Gastroesophageal sphincter (tissue), 4 donors: Measurements from ENCODE around the gene ZMAT5. TPM values are rescaled to one million over a fixed set of nuclear protein-coding genes. Genes with fewer than 3 reads are reported as not detected.
A peak's percentile ranks its signal among the peaks of the same experiment; 100 is the strongest.

Source experiments
- ATAC-seq: fragments of 150-250 bp; one replicate; pipeline ENCODE4 v1.9.1; 2016; ENCODE audit warnings: mild to moderate bottlenecking, moderate library complexity
- H3K27ac ChIP-seq, 4 donors: fragments of 200-600 bp; sonication (generic) in 3 of 4; 1 replicate in 3 of 4; 2 replicates in 1 of 4; pipeline ENCODE4 v1.5.1; 2016 to 2019
- H3K27me3 ChIP-seq: fragments of 200-600 bp; sonication (generic); one replicate; pipeline ENCODE4 v1.5.1; 2019
- H3K36me3 ChIP-seq, 2 donors: fragments of 200-600 bp; sonication (generic); one replicate each; pipeline ENCODE4 v1.5.1; 2019; ENCODE audit warnings: control low read depth in 1 of 2
- H3K4me1 ChIP-seq, 3 donors: fragments of 200-600 bp; sonication (generic); 1 replicate in 2 of 3; 2 replicates in 1 of 3; pipeline ENCODE4 v1.5.1; 2016 to 2019; ENCODE audit warnings: control low read depth in 2 of 3
- H3K4me3 ChIP-seq, 2 donors: fragments of 200-600 bp; sonication (generic); one replicate each; pipeline ENCODE4 v1.5.1; 2019; ENCODE audit warnings: mild to moderate bottlenecking in 1 of 2, moderate library complexity in 1 of 2
- H3K9me3 ChIP-seq, 3 donors: fragments of 200-600 bp; sonication (generic); one replicate each; pipeline ENCODE4 v1.5.1; 2017 to 2019; ENCODE audit warnings: control low read depth in 2 of 3
- CTCF ChIP-seq, 4 experiments: fragments of 200-600 bp in 2 of 4; fragments of 450-650 bp in 2 of 4; sonication (generic) in 1 of 4; IDR thresholded peaks; one replicate each; pipeline ENCODE4 v1.5.1; 2017 to 2019; ENCODE audit warnings: antibody characterized with exemption in 4 of 4, mild to moderate bottlenecking in 2 of 4, moderate library complexity in 2 of 4
- EP300 ChIP-seq: sonication (generic); formaldehyde crosslinking; IDR thresholded peaks from one replicate; pipeline ENCODE4 v1.6.1; 2017; ENCODE audit warnings: antibody characterized with exemption, mild to moderate bottlenecking
- POLR2A ChIP-seq, 2 donors: fragments of 450-650 bp; IDR thresholded peaks; one replicate each; pipeline ENCODE4 v1.6.1; 2017; ENCODE audit warnings: antibody characterized with exemption in 2 of 2, mild to moderate bottlenecking in 2 of 2, moderate library complexity in 1 of 2
- POLR2AphosphoS5 ChIP-seq: sonication (generic); formaldehyde crosslinking; IDR thresholded peaks from one replicate; pipeline ENCODE4 v1.6.1; 2017; ENCODE audit warnings: antibody characterized with exemption
- WGBS, 2 donors: methylation state at CpG; one replicate each; pipeline ENCODE4 v1.1.5; 2018; ENCODE audit warnings: low coverage in 1 of 2; 5-methylcytosine and 5-hydroxymethylcytosine counted together
- total RNA-seq, 4 donors: library from RNA; depleted of rRNA; stranded (reverse); fragments of >200 nt; gene quantifications; one replicate each; pipeline ENCODE4 v1.1.0, GENCODE V29; 2016

The ZMAT5 gene
- total RNA-seq, 4 donors from 2014 or later: 10.6 to 26.5 (median 17.1) TPM

- peaks cover 0 to 45% (median 5%) of the 10 kb centered on the region in 3 donors for H3K4me1 ChIP-seq
- peaks cover 0 to 29% of the 10 kb centered on the region in 2 donors for H3K36me3 ChIP-seq
- H3K27me3 ChIP-seq: peaks cover 53% of the 10 kb centered on the region
- H3K9me3 ChIP-seq: no peaks in the 10 kb centered on the region
- H3K27ac ChIP-seq: no peak overlapping the region
- WGBS, 2 donors: 52 to 60% methylated on average over 2 to 8 of the region's 19 CpGs
- no peak overlapping the region for H3K4me3 ChIP-seq
- no peak for ATAC-seq
- TF ChIP-seq POLR2AphosphoS5: no peak
- no peak for TF ChIP-seq CTCF (IDR thresholded peaks at IDR 0.05)
- no peak for TF ChIP-seq POLR2A (IDR thresholded peaks at IDR 0.05)
- TF ChIP-seq EP300: no peak
Measured at GRCh38 chr22:29700206-29700899, 66.5 kb downstream of the ZMAT5 start.

- Histone ChIP-seq H3K27me3 (peaks cover 31% of the 10 kb centered on the region), H3K36me3 (peaks cover 0 to 53% of the 10 kb centered on the region in 2 donors), H3K4me1 (peaks cover 0 to 25% (median 0%) of the 10 kb centered on the region in 3 donors), H3K4me3 (no peak overlapping the region), H3K9me3 (no peaks in the 10 kb centered on the region), H3K27ac (no peak overlapping the region)
- TF ChIP-seq POLR2AphosphoS5 (no peak), CTCF (IDR thresholded peaks at IDR 0.05) (no peak), EP300 (no peak), POLR2A (IDR thresholded peaks at IDR 0.05) (no peak)
- WGBS, 2 donors: 50 to 60% methylated on average over 2 to 3 of the region's 16 CpGs
- no peak for ATAC-seq
Measured at GRCh38 chr22:29697853-29698598, 68.8 kb downstream of the ZMAT5 start.

- Histone ChIP-seq H3K9me3 (no peaks in the 10 kb centered on the region), H3K4me3 (no peak overlapping the region), H3K27me3 (peaks cover 4% of the 10 kb centered on the region), H3K27ac (no peak overlapping the region), H3K4me1 (peaks cover 0 to 2% (median 0%) of the 10 kb centered on the region in 3 donors), H3K36me3 (peaks cover 0 to 77% of the 10 kb centered on the region in 2 donors)
- no peak for ATAC-seq
- TF ChIP-seq CTCF (IDR thresholded peaks at IDR 0.05) (no peak), POLR2AphosphoS5 (no peak), POLR2A (IDR thresholded peaks at IDR 0.05) (no peak), EP300 (no peak)
- 89% methylated on average over 11 of the region's 33 CpGs; no CpG with 5 or more reads in 1 of the 2 donors for WGBS, 2 donors
Measured at GRCh38 chr22:29695129-29695926, 71.5 kb downstream of the ZMAT5 start.

- peaks cover 0 to 77% of the 10 kb centered on the region in 2 donors for H3K36me3 ChIP-seq
- ATAC-seq: peak; percentile 10
- WGBS, 2 donors: 65 to 100% methylated on average over 1 to 6 of the region's 9 CpGs
Measured at GRCh38 chr22:29693671-29694070, 73.1 kb downstream of the ZMAT5 start.

More at GRCh38 chr22:29693671-29694070, 73.1 kb downstream of the ZMAT5 start:
- Histone ChIP-seq H3K4me3 (no peak overlapping the region), H3K4me1 (peaks cover 0 to 14% (median 0%) of the 10 kb centered on the region in 3 donors), H3K9me3 (no peaks in the 10 kb centered on the region), H3K27ac (no peak overlapping the region), H3K27me3 (no peaks in the 10 kb centered on the region)
- TF ChIP-seq POLR2A (IDR thresholded peaks at IDR 0.05) (no peak), POLR2AphosphoS5 (no peak), EP300 (no peak), CTCF (IDR thresholded peaks at IDR 0.05) (no peak)
